Measurements from ENCODE around the gene FAM43A.

- no peak for TF ChIP-seq CTCF (IDR thresholded peaks at IDR 0.05)
- TF ChIP-seq POLR2A (IDR thresholded peaks at IDR 0.05): no peak
Measured at GRCh38 chr3:194705227-194705626, 19.5 kb downstream of the FAM43A start.

Data from suprapubic skin (tissue), 3 donors.